Left hindlimb (tissue), 1 donor: ENCODE measurements around the gene RNF167.

Experiments
- DNase-seq: peaks from one replicate; pipeline ENCODE4 v3.0.0-alpha.2; 2018

RNF167 gene

GRCh38 chr17:4939796-4940554, at the start of gene RNF167, which contains the start of gene SLC25A11:
RNF167 (plus strand) TSS chr17:4940268; CDS start chr17:4940910, 642 bp downstream.
SLC25A11 (minus strand) TSS chr17:4940046; CDS start chr17:4939910, 136 bp downstream.
- peak; percentile 98 for DNase-seq

- DNase-seq: peak; percentile 42
Observed at GRCh38 chr17:4891411-4892410, 48.4 kb upstream of the RNF167 start.

DNA sequence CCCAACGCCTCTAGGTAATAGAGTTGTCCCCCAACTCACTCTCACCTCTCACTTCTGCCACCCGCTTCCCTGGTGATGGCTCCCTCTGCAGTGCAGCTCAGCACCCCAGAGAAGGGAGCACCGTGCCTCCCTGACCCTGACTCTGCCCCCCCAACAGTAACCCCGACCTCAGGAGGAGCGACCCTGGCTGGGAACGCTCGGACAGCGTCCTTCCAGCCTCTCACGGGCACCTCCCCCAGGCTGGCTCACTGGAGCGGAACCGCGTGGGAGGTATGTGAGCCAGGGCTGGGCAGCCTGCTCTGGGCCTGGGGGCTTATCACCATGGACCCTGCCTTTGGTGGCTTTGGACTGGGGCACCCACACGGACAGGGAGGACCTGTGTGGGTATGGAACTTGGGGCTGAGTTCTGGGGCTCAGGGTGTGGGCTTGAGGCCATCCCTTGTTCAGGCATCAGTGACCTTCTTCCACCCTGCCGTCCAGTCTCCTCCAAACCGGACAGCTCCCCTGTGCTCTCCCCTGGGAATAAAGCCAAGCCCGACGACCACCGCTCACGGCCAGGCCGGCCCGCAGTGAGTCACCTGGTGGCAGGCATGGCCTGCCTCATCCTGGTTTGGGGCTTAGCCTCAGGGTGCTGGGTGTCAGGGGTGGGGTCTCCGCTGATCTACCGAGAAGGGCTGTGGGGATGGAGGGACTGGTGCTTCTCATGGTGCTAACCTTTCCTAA, 47.4 kb upstream of the RNF167 start:
- no peak for DNase-seq

DNA sequence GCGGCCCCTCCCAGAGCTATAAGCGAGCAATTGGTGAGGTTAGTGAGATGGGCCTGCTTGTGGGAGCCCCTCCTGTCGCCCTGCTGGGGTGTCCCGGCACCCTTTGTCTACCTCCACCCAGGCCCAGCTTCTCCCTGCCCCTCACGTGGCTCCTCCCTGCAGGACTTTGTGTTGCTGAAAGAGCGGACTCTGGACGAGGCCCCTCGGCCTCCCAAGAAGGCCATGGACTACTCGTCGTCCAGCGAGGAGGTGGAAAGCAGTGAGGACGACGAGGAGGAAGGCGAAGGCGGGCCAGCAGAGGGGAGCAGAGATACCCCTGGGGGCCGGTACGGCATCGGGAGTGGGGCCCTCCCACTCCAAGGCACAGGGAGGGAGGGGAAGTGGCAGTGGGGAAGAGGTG, 46.8 kb upstream of the RNF167 start:
- no peak for DNase-seq

DNA sequence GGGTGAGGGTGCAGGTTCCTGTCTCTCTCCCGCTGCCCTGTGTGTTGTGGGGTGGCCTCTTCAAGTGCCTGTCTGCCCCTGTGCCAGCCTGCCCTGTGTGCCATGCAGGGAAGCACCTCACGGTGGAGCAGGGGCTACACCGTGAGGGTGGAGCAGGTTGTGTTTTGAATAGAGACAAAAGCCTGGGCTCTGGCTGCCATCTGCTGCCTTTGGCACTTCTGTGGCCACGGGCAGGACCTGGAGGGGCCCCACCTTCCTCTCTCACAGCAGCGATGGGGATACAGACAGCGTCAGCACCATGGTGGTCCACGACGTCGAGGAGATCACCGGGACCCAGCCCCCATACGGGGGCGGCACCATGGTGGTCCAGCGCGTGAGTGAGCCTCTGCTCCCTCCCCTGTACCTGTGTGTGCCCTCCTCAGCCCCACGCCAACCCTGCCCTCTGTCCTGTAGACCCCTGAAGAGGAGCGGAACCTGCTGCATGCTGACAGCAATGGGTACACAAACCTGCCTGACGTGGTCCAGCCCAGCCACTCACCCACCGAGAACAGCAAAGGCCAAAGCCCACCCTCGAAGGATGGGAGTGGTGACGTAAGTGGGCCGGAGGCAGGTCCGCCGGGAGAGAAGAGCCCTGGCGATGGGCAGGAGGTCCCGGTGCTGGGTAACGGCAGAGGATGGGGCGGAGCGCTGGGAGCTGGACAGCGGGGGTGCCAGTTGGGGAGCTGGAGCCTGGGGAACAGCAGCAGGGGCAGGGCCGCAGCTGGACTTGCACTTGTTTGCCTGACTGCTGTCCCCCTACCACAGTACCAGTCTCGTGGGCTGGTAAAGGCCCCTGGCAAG, 46.1 kb upstream of the RNF167 start:
- no peak for DNase-seq

DNA sequence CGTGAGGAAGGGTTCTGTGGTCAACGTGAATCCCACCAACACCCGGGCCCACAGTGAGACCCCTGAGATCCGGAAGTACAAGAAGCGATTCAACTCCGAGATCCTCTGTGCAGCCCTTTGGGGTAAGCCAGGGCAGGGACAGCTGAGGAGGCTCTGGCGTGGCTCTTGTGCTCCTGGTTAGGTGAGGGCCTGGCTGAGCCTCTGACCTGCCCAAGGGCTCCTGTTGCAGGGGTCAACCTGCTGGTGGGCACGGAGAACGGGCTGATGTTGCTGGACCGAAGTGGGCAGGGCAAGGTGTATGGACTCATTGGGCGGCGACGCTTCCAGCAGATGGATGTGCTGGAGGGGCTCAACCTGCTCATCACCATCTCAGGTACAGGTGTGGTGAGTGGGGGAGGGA, 44.9 kb upstream of the RNF167 start:
- no peak for DNase-seq

DNA sequence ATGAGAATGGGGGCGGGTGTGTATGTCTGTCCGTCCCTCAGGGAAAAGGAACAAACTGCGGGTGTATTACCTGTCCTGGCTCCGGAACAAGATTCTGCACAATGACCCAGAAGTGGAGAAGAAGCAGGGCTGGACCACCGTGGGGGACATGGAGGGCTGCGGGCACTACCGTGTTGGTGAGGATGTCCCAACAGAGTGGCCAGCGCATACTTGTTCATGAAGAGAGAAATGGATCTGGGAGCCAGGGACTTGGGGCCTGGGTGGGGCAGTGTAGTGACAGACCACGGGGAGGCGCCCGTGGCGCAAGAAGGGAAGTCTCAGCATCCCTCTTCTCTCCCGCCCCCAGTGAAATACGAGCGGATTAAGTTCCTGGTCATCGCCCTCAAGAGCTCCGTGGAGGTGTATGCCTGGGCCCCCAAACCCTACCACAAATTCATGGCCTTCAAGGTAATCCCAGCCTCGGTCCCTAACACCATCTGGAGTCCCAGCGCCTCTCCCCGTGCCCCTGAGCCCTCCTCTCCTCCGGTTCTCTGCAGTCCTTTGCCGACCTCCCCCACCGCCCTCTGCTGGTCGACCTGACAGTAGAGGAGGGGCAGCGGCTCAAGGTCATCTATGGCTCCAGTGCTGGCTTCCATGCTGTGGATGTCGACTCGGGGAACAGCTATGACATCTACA, 44.3 kb upstream of the RNF167 start:
- no peak for DNase-seq

- no peak for DNase-seq
Observed at GRCh38 chr17:4896332-4897197, 43.5 kb upstream of the RNF167 start.

DNA sequence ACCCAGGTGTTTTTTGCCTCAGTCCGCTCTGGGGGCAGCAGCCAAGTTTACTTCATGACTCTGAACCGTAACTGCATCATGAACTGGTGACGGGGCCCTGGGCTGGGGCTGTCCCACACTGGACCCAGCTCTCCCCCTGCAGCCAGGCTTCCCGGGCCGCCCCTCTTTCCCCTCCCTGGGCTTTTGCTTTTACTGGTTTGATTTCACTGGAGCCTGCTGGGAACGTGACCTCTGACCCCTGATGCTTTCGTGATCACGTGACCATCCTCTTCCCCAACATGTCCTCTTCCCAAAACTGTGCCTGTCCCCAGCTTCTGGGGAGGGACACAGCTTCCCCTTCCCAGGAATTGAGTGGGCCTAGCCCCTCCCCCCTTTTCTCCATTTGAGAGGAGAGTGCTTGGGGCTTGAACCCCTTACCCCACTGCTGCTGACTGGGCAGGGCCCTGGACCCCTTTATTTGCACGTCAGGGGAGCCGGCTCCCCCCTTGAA, 42.8 kb upstream of the RNF167 start:
- DNase-seq: no peak

GRCh38 chr17:4897785-4898184, 42.3 kb upstream of the RNF167 start:
- DNase-seq: no peak

- DNase-seq: peak; percentile 48
Observed at GRCh38 chr17:4898351-4898750, 41.7 kb upstream of the RNF167 start.

- DNase-seq: no peak
Observed at GRCh38 chr17:4898927-4899326, 41.1 kb upstream of the RNF167 start.

- DNase-seq: peak; percentile 89
Observed at GRCh38 chr17:4899341-4900230, 40.5 kb upstream of the RNF167 start, which contains the start of gene C17orf107. C17orf107 (plus strand) TSS chr17:4899536; CDS start chr17:4899763, 227 bp downstream.

GRCh38 chr17:4900231-4901107, 39.6 kb upstream of the RNF167 start:
- DNase-seq: peak; percentile 73

DNA sequence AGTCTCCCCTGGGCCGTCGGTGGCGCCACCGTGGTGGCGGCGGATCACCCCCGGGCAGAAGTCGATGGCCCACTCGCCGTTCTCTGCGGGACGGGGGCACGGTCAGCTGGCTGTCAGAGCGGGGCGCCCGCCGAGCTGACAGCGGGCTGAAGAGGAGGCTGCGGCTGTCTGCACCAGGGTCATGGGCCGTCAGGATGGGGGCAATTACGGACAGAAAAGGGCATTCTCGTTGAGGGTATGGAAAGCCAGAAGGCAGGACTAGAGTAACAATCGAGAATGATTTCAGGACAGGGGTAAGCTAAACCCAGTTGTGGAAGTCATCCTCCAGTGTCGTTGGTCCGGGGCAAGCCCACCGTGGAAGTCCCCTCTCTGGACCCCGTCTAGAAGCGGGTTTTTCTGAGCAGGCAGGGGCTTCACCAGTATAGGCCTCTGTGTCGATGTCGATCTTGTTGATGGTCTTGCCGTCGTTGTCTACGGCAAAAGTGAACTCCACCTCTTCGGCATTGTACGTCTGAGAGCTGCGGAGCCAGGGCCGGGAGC, 38.9 kb upstream of the RNF167 start:
- DNase-seq: no peak

DNA sequence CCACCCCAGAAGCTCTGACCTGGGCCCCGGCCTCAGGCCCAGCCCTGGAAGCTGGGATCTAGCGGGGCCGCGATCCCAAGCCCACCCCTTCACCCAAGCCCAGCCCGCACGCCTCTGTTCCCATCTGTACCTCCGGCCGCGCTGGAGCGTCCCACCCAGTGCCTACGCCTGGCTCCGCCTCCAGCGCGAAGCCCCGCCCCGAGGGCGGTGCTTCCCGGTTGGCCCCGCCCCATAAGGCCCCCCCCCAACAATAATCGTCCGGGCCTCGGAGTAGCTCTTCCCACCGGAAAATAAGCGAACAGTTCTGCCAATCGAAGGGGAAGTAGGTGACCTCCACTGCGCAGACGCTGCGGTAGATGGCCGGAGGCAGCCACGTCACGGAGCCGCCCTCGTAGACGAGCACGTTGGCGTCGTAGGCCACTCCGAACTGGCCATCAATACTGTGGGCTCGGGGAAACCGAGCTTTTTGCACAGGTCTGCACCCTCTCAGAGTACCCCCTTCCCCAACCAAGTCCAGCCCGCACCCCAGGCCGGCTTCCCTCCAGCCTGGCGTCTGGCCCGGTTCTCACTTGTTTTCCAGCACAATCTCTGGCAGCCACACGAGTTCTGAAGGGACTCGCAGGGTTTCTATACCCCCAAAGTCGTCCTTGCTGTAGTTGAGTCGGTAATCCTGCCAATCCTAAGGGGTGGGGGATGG, 38.3 kb upstream of the RNF167 start:
- peak; percentile 87 for DNase-seq

DNA sequence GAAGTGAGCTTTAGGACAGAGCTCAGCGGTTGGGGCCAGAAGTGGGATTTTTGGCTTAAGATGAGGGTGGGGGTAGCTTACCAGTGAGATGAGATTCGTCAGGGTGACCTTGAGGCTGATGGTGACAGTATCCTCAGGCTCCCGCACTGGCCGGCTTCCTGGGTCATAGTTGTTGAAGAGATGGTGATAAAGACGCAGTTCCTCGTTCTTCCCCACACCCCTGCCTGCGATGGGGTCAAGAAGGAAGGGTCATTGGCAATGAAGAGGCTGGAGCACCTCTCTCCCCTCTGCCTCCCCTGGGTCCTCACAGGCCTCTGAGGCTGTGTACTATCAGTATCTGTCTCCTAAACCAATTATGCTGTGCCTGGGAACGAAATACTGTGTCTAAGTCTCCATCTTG, 37.5 kb upstream of the RNF167 start:
- no peak for DNase-seq
